NT2/D1 (cell line): Measurements from ENCODE around the gene CXXC5.

ENCODE experiments used
- YY1 ChIP-seq: IDR thresholded peaks from 2 replicates; pipeline ENCODE4 v1.6.1; 2011; ENCODE audit not compliant: insufficient read length, insufficient read depth
- ZNF274 ChIP-seq: IDR thresholded peaks from 2 replicates; pipeline ENCODE4 v1.6.1; 2011; ENCODE audit warnings: mild to moderate bottlenecking, low read depth, low read length

DNA sequence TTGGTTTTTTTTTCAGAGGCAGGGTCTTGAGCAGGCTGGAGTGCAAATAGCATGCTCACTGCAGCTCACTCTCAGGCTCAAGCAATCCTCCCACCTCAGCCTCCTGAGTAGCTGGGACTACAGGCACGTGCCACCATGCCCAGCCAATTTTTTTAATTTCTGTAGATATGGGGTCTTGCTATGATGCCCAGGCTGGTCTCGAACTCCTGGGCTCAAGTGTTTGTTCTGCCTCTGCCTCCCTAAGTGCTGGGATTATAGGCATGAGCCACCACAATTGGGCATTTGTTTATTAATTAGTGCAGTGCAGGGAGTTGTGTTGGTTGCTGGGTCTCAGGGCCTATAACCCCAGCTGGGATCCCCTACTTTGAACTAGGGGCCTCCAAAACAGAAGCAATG lies 47.0 kb downstream of the CXXC5 start:
- TF ChIP-seq YY1 (no peak), ZNF274 (no peak)
